Measurements from ENCODE around the gene NUDT14.

GRCh38 chr14:105182296-105183020, 1.3 kb upstream of the NUDT14 start:
- TF ChIP-seq EZH2 (IDR thresholded peaks at IDR 0.05) (no peak), CTCF (IDR thresholded peaks at IDR 0.05) (no peak)
